Panc1 (cell line): Measurements from ENCODE around the gene PFKFB3.

Experiments used
- POLR2AphosphoS5 ChIP-seq: IDR thresholded peaks from 2 replicates; pipeline ENCODE4 v1.6.1; 2012; ENCODE audit warnings: mild to moderate bottlenecking, low read depth, low read length, moderate library complexity
- SIN3A ChIP-seq: IDR thresholded peaks from 2 replicates; pipeline ENCODE4 v1.6.1; 2012; ENCODE audit warnings: low read depth, mild to moderate bottlenecking, low read length, moderate library complexity, borderline replicate concordance; ENCODE audit not compliant: insufficient read depth
- TF ChIP-seq, protein P1 (sequence below), 2 experiments: IDR thresholded peaks; 2 replicates each; pipeline ENCODE4 v1.6.1; 2011 to 2012; ENCODE audit warnings: low read depth in 2 of 2, control low read depth in 1 of 2, low read length in 1 of 2, mild to moderate bottlenecking in 1 of 2, moderate library complexity in 1 of 2; ENCODE audit not compliant: insufficient read depth in 1 of 2
- TF ChIP-seq, protein P2 (sequence below): fragments of 450-650 bp; IDR thresholded peaks from 2 replicates; pipeline ENCODE4 v1.5.1; 2017; ENCODE audit warnings: mild to moderate bottlenecking

DNA sequence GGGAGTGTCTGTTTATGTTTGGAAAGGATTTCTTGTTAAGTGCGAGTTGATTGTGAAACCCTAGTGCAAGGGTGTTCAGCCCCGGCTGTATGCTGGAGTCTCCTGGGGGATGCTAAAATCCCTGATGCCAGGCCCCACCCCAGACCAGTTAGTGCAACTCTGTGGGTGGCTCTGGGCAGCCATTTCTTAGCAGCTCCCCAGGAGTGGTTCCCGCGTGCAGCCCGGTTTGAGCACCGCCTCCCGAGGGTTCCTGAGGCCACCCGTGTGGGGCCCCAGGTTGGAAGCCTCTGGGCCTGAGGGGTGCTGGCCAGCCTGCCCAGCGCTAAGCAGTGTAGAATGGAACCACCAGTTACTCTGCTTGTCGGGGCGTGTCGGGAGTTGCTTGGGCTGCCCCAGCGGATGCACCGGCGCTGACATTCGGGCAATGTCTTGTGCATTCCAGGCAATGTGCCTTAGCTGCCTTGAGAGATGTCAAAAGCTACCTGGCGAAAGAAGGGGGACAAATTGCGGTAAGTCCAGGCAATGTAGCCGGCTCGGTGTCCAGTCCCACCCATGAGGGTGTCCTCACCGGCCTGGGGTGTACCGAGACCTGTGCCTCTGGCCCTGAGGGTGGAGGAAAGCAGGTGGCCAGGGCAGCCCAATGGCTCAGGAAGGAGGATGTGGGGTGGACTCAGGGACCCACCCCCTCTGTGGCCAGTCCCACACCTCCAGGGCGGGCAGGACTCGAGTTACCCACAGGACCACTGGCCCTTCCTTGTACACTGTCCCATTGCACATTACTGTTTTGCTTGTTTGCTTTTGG lies 13.2 kb downstream of the PFKFB3 start:
- no peak for TF ChIP-seq POLR2AphosphoS5
- TF ChIP-seq, protein P1, sequence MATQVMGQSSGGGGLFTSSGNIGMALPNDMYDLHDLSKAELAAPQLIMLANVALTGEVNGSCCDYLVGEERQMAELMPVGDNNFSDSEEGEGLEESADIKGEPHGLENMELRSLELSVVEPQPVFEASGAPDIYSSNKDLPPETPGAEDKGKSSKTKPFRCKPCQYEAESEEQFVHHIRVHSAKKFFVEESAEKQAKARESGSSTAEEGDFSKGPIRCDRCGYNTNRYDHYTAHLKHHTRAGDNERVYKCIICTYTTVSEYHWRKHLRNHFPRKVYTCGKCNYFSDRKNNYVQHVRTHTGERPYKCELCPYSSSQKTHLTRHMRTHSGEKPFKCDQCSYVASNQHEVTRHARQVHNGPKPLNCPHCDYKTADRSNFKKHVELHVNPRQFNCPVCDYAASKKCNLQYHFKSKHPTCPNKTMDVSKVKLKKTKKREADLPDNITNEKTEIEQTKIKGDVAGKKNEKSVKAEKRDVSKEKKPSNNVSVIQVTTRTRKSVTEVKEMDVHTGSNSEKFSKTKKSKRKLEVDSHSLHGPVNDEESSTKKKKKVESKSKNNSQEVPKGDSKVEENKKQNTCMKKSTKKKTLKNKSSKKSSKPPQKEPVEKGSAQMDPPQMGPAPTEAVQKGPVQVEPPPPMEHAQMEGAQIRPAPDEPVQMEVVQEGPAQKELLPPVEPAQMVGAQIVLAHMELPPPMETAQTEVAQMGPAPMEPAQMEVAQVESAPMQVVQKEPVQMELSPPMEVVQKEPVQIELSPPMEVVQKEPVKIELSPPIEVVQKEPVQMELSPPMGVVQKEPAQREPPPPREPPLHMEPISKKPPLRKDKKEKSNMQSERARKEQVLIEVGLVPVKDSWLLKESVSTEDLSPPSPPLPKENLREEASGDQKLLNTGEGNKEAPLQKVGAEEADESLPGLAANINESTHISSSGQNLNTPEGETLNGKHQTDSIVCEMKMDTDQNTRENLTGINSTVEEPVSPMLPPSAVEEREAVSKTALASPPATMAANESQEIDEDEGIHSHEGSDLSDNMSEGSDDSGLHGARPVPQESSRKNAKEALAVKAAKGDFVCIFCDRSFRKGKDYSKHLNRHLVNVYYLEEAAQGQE (IDR thresholded peaks at IDR 0.05; ENCODE audit: insufficient read depth in 1 of 2, low read depth in 2 of 2, low read length in 1 of 2), result no peak
- TF ChIP-seq, protein P2, sequence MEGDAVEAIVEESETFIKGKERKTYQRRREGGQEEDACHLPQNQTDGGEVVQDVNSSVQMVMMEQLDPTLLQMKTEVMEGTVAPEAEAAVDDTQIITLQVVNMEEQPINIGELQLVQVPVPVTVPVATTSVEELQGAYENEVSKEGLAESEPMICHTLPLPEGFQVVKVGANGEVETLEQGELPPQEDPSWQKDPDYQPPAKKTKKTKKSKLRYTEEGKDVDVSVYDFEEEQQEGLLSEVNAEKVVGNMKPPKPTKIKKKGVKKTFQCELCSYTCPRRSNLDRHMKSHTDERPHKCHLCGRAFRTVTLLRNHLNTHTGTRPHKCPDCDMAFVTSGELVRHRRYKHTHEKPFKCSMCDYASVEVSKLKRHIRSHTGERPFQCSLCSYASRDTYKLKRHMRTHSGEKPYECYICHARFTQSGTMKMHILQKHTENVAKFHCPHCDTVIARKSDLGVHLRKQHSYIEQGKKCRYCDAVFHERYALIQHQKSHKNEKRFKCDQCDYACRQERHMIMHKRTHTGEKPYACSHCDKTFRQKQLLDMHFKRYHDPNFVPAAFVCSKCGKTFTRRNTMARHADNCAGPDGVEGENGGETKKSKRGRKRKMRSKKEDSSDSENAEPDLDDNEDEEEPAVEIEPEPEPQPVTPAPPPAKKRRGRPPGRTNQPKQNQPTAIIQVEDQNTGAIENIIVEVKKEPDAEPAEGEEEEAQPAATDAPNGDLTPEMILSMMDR, result no peak
- TF ChIP-seq SIN3A, result no peak
